SK-N-SH (cell line): ENCODE results near the gene SLC25A10.

Experiments
- EP300 ChIP-seq, 2 experiments: IDR thresholded peaks; 2 replicates each; pipeline versions ENCODE4 v1.4.0 to v1.6.1; 2012; ENCODE audit warnings: borderline replicate concordance in 1 of 2, low read depth in 1 of 2, low read length in 1 of 2
- FOXM1 ChIP-seq: IDR thresholded peaks from 2 replicates; pipeline ENCODE4 v1.4.0; 2012; ENCODE audit warnings: low read depth, mild to moderate bottlenecking
- GATA2 ChIP-seq: sonication (generic); formaldehyde crosslinking; IDR thresholded peaks from 2 replicates; pipeline ENCODE4 v1.5.0; 2020; ENCODE audit warnings: mild to moderate bottlenecking, missing genetic modification reagents
- RXRA ChIP-seq: IDR thresholded peaks from 2 replicates; pipeline ENCODE4 v1.4.0; 2012; ENCODE audit warnings: low read depth, mild to moderate bottlenecking, borderline replicate concordance
- SIN3A ChIP-seq: IDR thresholded peaks from 2 replicates; pipeline ENCODE4 v1.6.1; 2012; ENCODE audit warnings: low read depth, mild to moderate bottlenecking, low read length, moderate library complexity, borderline replicate concordance
- TCF12 ChIP-seq: IDR thresholded peaks from 2 replicates; pipeline ENCODE4 v1.4.0; 2012
- TF ChIP-seq, protein P1 (sequence below): fragments of 200-600 bp; sonication (generic); IDR thresholded peaks from 2 replicates; pipeline ENCODE4 v1.6.1; 2017; ENCODE audit warnings: antibody characterized with exemption, mild to moderate bottlenecking, moderate library complexity
- TF ChIP-seq, protein P2 (sequence below): IDR thresholded peaks from 2 replicates; pipeline ENCODE4 v1.4.0; 2012; ENCODE audit warnings: low read depth, borderline replicate concordance
- TF ChIP-seq, protein P3 (sequence below): fragments of 150-350 bp; IDR thresholded peaks from 2 replicates; pipeline ENCODE4 v1.6.1; 2017; ENCODE audit warnings: antibody characterized with exemption, low read length, low read depth, borderline replicate concordance
- TF ChIP-seq, protein P4 (sequence below): fragments of 150-350 bp; IDR thresholded peaks from 2 replicates; pipeline ENCODE4 v1.6.1; 2016; ENCODE audit warnings: mild to moderate bottlenecking, low read depth, low read length

DNA sequence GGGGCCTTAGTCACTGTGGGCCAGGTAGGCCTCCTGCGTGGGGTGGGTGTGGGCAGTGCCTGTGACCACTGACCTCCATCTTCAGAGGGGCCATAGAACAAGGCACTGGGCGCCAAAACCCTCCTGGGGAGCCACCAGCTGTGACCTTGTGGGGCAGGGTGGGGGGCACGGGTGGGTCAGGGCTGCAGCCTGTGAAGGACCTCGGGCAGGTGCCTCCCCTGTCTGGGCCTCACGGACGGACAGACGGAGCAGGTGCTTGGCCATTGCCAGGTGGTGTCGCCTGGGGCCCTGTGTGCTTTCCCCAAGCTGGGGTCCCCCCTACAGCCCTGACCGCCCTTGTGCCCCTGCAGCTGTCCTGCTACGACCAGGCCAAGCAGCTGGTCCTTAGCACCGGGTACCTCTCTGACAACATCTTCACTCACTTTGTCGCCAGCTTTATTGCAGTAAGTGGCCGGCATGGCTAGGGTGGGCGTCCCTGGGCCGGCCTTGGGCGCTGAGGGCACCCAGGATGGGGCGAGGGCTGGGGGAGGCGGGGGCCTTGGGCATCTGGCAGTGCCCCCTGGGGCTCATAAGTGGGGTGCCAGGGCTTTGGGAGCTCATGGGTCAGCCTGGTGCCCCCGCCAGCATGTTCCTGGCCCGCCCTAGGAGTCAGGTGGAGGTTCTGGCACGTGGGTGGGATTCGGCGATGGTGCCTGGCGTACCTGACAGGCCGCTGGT lies 5.1 kb downstream of the SLC25A10 start:
- TF ChIP-seq TCF12 (no peak), FOXM1 (no peak), RXRA (no peak), SIN3A (no peak), GATA2 (CRISPR knock-in tag) (no peak), EP300 (IDR thresholded peaks at IDR 0.05; ENCODE audit: borderline replicate concordance in 1 of 2, low read depth in 1 of 2, low read length in 1 of 2) (no peak)
- TF ChIP-seq, protein P1, sequence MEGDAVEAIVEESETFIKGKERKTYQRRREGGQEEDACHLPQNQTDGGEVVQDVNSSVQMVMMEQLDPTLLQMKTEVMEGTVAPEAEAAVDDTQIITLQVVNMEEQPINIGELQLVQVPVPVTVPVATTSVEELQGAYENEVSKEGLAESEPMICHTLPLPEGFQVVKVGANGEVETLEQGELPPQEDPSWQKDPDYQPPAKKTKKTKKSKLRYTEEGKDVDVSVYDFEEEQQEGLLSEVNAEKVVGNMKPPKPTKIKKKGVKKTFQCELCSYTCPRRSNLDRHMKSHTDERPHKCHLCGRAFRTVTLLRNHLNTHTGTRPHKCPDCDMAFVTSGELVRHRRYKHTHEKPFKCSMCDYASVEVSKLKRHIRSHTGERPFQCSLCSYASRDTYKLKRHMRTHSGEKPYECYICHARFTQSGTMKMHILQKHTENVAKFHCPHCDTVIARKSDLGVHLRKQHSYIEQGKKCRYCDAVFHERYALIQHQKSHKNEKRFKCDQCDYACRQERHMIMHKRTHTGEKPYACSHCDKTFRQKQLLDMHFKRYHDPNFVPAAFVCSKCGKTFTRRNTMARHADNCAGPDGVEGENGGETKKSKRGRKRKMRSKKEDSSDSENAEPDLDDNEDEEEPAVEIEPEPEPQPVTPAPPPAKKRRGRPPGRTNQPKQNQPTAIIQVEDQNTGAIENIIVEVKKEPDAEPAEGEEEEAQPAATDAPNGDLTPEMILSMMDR, result no peak
- TF ChIP-seq, protein P2, sequence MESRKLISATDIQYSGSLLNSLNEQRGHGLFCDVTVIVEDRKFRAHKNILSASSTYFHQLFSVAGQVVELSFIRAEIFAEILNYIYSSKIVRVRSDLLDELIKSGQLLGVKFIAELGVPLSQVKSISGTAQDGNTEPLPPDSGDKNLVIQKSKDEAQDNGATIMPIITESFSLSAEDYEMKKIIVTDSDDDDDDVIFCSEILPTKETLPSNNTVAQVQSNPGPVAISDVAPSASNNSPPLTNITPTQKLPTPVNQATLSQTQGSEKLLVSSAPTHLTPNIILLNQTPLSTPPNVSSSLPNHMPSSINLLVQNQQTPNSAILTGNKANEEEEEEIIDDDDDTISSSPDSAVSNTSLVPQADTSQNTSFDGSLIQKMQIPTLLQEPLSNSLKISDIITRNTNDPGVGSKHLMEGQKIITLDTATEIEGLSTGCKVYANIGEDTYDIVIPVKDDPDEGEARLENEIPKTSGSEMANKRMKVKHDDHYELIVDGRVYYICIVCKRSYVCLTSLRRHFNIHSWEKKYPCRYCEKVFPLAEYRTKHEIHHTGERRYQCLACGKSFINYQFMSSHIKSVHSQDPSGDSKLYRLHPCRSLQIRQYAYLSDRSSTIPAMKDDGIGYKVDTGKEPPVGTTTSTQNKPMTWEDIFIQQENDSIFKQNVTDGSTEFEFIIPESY, result no peak
- TF ChIP-seq, protein P3, sequence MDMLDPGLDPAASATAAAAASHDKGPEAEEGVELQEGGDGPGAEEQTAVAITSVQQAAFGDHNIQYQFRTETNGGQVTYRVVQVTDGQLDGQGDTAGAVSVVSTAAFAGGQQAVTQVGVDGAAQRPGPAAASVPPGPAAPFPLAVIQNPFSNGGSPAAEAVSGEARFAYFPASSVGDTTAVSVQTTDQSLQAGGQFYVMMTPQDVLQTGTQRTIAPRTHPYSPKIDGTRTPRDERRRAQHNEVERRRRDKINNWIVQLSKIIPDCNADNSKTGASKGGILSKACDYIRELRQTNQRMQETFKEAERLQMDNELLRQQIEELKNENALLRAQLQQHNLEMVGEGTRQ, result no peak
- TF ChIP-seq, protein P4, sequence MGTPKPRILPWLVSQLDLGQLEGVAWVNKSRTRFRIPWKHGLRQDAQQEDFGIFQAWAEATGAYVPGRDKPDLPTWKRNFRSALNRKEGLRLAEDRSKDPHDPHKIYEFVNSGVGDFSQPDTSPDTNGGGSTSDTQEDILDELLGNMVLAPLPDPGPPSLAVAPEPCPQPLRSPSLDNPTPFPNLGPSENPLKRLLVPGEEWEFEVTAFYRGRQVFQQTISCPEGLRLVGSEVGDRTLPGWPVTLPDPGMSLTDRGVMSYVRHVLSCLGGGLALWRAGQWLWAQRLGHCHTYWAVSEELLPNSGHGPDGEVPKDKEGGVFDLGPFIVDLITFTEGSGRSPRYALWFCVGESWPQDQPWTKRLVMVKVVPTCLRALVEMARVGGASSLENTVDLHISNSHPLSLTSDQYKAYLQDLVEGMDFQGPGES, result no peak
